Neural crest cell (in vitro differentiated cells): ENCODE results near the gene MAPK12. TPM values are rescaled to one million over a fixed set of nuclear protein-coding genes. Genes with fewer than 3 reads are reported as not detected.
A peak's percentile ranks its signal among the peaks of the same experiment; 100 is the strongest.

Experiments used
- DNase-seq: peaks from one replicate; pipeline ENCODE4 v3.0.0; 2021; ENCODE audit warnings: low read depth, mixed read lengths, low spot score
- H3K27ac Mint-ChIP-seq: one replicate; pipeline ENCODE4 v1.8.0; 2021; ENCODE audit warnings: mild to moderate bottlenecking, mixed read lengths; ENCODE audit not compliant: unreplicated experiment
- H3K27me3 Mint-ChIP-seq: 2 replicates; pipeline ENCODE4 v1.8.0; 2021; ENCODE audit warnings: low read depth, mild to moderate bottlenecking, mixed read lengths
- H3K36me3 Mint-ChIP-seq: 2 replicates; pipeline ENCODE4 v1.8.0; 2021; ENCODE audit warnings: low read depth, mild to moderate bottlenecking, mixed read lengths
- H3K4me1 Mint-ChIP-seq: 2 replicates; pipeline ENCODE4 v1.8.0; 2021; ENCODE audit warnings: mixed read lengths
- H3K4me3 Mint-ChIP-seq: one replicate; pipeline ENCODE4 v1.8.0; 2021; ENCODE audit warnings: mild to moderate bottlenecking, mixed read lengths
- H3K9me3 Mint-ChIP-seq: 2 replicates; pipeline ENCODE4 v1.8.0; 2021; ENCODE audit warnings: mixed read lengths
- CTCF ChIP-seq: fragments of 200-600 bp; sonication (generic); conservative IDR thresholded peaks from 2 replicates; pipeline ENCODE4 v1.5.0; 2021; ENCODE audit warnings: antibody characterized with exemption, mild to moderate bottlenecking
- total RNA-seq: library from RNA; stranded (reverse); gene quantifications from 2 replicates; pipeline ENCODE4 v1.2.1, GENCODE V29; 2021

MAPK12 gene
- total RNA-seq, 1 donor from 2014 or later: 46.5 TPM

GRCh38 chr22:50249341-50250248 is 11.9 kb downstream of the MAPK12 start:
- Mint-ChIP-seq H3K9me3 (no peaks in the 10 kb centered on the region), H3K4me3 (peak overlapping the region; percentile 83), H3K36me3 (peaks cover 2% of the 10 kb centered on the region), H3K27me3 (peaks cover 2% of the 10 kb centered on the region), H3K4me1 (peaks cover 14% of the 10 kb centered on the region), H3K27ac (no peak overlapping the region)
- TF ChIP-seq CTCF: no peak
- no peak for DNase-seq

- peak overlapping the region; percentile 83 for H3K4me3 Mint-ChIP-seq
- peaks cover 2% of the 10 kb centered on the region for H3K36me3 Mint-ChIP-seq
These were observed 13.0 kb downstream of the MAPK12 start for GRCh38 chr22:50248196-50249081.

GRCh38 chr22:50247748-50248147 is 13.7 kb downstream of the MAPK12 start:
- H3K9me3 Mint-ChIP-seq: no peaks in the 10 kb centered on the region
- no peak for TF ChIP-seq CTCF
- H3K27me3 Mint-ChIP-seq: peaks cover 2% of the 10 kb centered on the region
- no peak overlapping the region for H3K27ac Mint-ChIP-seq
- peak overlapping the region; percentile 83 for H3K4me3 Mint-ChIP-seq
- peaks cover 28% of the 10 kb centered on the region for H3K4me1 Mint-ChIP-seq
- DNase-seq: no peak
- H3K36me3 Mint-ChIP-seq: peaks cover 2% of the 10 kb centered on the region

More at GRCh38 chr22:50248196-50249081, 13.0 kb downstream of the MAPK12 start:
- H3K4me1 Mint-ChIP-seq: peaks cover 24% of the 10 kb centered on the region
- H3K27me3 Mint-ChIP-seq: peaks cover 2% of the 10 kb centered on the region
- no peak for TF ChIP-seq CTCF
- no peak overlapping the region for H3K27ac Mint-ChIP-seq
- H3K9me3 Mint-ChIP-seq: no peaks in the 10 kb centered on the region
- DNase-seq: no peak

DNA sequence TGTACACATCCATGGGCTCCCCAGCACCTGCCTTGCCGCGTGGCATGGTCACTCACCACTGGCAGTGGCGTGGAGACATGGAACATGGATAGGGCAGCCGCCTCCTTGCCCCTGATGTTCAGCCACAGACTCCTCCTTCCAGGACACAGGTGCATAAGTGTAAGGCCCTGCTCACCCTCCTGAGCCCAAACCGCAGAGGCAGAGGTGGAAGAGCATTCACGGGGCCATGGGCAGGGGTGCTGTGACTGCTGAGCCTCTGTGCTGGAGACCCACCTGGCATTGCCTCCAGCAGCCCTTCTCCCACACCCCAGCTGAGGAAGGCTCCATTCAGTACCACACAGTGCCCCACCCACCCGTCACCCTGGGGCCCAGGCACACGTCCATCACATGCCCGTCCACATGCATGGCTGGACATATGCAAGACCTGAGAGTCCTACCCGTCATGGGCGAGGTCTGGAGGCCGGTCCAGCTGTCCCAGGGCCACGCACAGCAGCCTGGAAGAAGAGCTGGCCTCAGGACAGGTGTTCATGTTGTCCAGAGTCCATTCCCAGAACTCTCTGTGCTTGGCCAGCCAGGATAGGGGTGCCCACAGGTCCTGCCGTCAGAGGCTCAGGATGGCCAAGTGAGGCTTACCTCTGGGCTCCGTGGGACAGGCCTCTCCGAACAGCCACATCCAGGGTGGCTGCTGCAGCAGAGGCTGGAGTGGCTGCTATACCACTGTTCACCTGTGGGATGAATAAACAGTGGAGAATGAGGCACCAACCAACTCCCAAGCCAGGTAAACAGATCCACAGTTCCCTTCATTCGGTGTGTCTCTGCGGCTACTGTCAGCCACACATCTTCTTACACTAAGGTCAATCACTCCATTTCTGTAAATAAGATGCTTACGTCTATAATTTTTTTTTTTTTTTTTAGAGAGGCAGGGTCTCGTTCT is 15.0 kb downstream of the MAPK12 start:
- H3K36me3 Mint-ChIP-seq: peaks cover 2% of the 10 kb centered on the region
- H3K9me3 Mint-ChIP-seq: no peaks in the 10 kb centered on the region
- peaks cover 39% of the 10 kb centered on the region for H3K4me1 Mint-ChIP-seq
- peak overlapping the region; percentile 83 for H3K4me3 Mint-ChIP-seq
- TF ChIP-seq CTCF: peak; percentile 40
- no peak for DNase-seq
- H3K27ac Mint-ChIP-seq: no peak overlapping the region
- peaks cover 2% of the 10 kb centered on the region for H3K27me3 Mint-ChIP-seq
